GM12878 (cell line): Measurements from ENCODE around the gene ASCC2.

Experiments
- CHD4 ChIP-seq: fragments of 200-600 bp; sonication (generic); IDR thresholded peaks from 2 replicates; pipeline ENCODE4 v1.6.1; 2016; ENCODE audit warnings: mild to moderate bottlenecking
- CTCF ChIP-seq, 3 experiments: IDR thresholded peaks in 2 of 3; conservative IDR thresholded peaks in 1 of 3; 2 replicates each; pipeline ENCODE4 v1.5.1; 2011; ENCODE audit warnings: low read depth in 3 of 3, low read length in 3 of 3, mild to moderate bottlenecking in 3 of 3, control low read depth in 2 of 3, moderate library complexity in 2 of 3, inconsistent platforms in 1 of 3, mixed read lengths in 1 of 3; ENCODE audit not compliant: control insufficient read depth in 2 of 3, insufficient read depth in 1 of 3; ENCODE audit errors: extremely low read depth in 1 of 3
- EZH2 ChIP-seq: IDR thresholded peaks from 2 replicates; pipeline ENCODE4 v1.6.1; 2012; ENCODE audit warnings: low read depth, mild to moderate bottlenecking, control low read depth, inconsistent platforms, low read length, borderline replicate concordance; ENCODE audit not compliant: control insufficient read depth
- GABPA ChIP-seq: IDR thresholded peaks from 2 replicates; pipeline ENCODE4 v1.6.1; 2014; ENCODE audit warnings: antibody characterized with exemption, low read depth, mild to moderate bottlenecking, inconsistent platforms
- MAX ChIP-seq: IDR thresholded peaks from 2 replicates; pipeline ENCODE4 v1.6.1; 2012; ENCODE audit warnings: low read depth, low read length, improper control_type of control experiment
- MXI1 ChIP-seq: fragments of 150-350 bp; IDR thresholded peaks from 2 replicates; pipeline ENCODE4 v1.6.1; 2011; ENCODE audit warnings: low read depth, mild to moderate bottlenecking, inconsistent platforms, low read length, improper control_type of control experiment
- PAX5 ChIP-seq: IDR thresholded peaks from 2 replicates; pipeline ENCODE4 v1.6.1; 2011; ENCODE audit warnings: low read depth, low read length, borderline replicate concordance
- POLR2AphosphoS5 ChIP-seq: IDR thresholded peaks from 2 replicates; pipeline ENCODE4 v1.6.1; 2011; ENCODE audit warnings: mild to moderate bottlenecking, low read length, inconsistent platforms
- RFX5 ChIP-seq: IDR thresholded peaks from 2 replicates; pipeline ENCODE4 v1.6.1; 2011; ENCODE audit warnings: low read depth, low read length, improper control_type of control experiment

- TF ChIP-seq MXI1 (no peak), GABPA (no peak), MAX (no peak), CHD4 (no peak), EZH2 (no peak), PAX5 (no peak), RFX5 (no peak), CTCF (IDR thresholded peaks at IDR 0.05 in 2 of 3, conservative IDR thresholded peaks at IDR 0.05 in 1 of 3; ENCODE audit: control insufficient read depth in 2 of 3, extremely low read depth in 1 of 3, insufficient read depth in 1 of 3, low read depth in 3 of 3, low read length in 3 of 3) (no peak), POLR2AphosphoS5 (no peak)
These were observed 17.6 kb upstream of the ASCC2 start for GRCh38 chr22:29855611-29856181.
